Raji (cell line): Measurements from ENCODE around the gene GLIPR1L1.

Experiments
- POLR2A ChIP-seq: IDR thresholded peaks from 2 replicates; pipeline ENCODE4 v1.6.1; 2011; ENCODE audit warnings: low read depth, low read length, control low read depth; ENCODE audit not compliant: insufficient read depth

Gene GLIPR1L1

GRCh38 chr12:75334384-75335030 lies at the start of gene GLIPR1L1:
Gene GLIPR1L1 (plus strand): TSS chr12:75334670. CDS start chr12:75334729, 59 bp downstream.
- no peak for TF ChIP-seq POLR2A

- no peak for TF ChIP-seq POLR2A
These were observed 45.6 kb upstream of the GLIPR1L1 start for GRCh38 chr12:75288860-75289259.

GRCh38 chr12:75289753-75290152 lies 44.7 kb upstream of the GLIPR1L1 start:
- no peak for TF ChIP-seq POLR2A

- no peak for TF ChIP-seq POLR2A
These were observed 43.5 kb upstream of the GLIPR1L1 start for GRCh38 chr12:75291014-75291413.

GRCh38 chr12:75294336-75294735 lies 40.1 kb upstream of the GLIPR1L1 start:
- no peak for TF ChIP-seq POLR2A

GRCh38 chr12:75294797-75295196 lies 39.7 kb upstream of the GLIPR1L1 start:
- TF ChIP-seq POLR2A: no peak

GRCh38 chr12:75302225-75302624 lies 32.2 kb upstream of the GLIPR1L1 start:
- no peak for TF ChIP-seq POLR2A

GRCh38 chr12:75302781-75303180 lies 31.7 kb upstream of the GLIPR1L1 start:
- TF ChIP-seq POLR2A: no peak

GRCh38 chr12:75305412-75306332 lies 28.8 kb upstream of the GLIPR1L1 start:
- TF ChIP-seq POLR2A: no peak

GRCh38 chr12:75308279-75308678 lies 26.2 kb upstream of the GLIPR1L1 start:
- no peak for TF ChIP-seq POLR2A

- TF ChIP-seq POLR2A: no peak
These were observed 23.1 kb upstream of the GLIPR1L1 start for GRCh38 chr12:75311369-75311768.

GRCh38 chr12:75315518-75315917 lies 19.0 kb upstream of the GLIPR1L1 start:
- TF ChIP-seq POLR2A: no peak

- TF ChIP-seq POLR2A: no peak
These were observed 16.7 kb upstream of the GLIPR1L1 start for GRCh38 chr12:75317784-75318183.

GRCh38 chr12:75322464-75322863 lies 12.0 kb upstream of the GLIPR1L1 start:
- no peak for TF ChIP-seq POLR2A

- TF ChIP-seq POLR2A: no peak
These were observed 10.8 kb upstream of the GLIPR1L1 start for GRCh38 chr12:75323663-75324062.

- no peak for TF ChIP-seq POLR2A
These were observed 6.8 kb upstream of the GLIPR1L1 start for GRCh38 chr12:75327642-75328041.

- TF ChIP-seq POLR2A: no peak
These were observed 4.3 kb upstream of the GLIPR1L1 start, which contains the start of gene CAPS2 for GRCh38 chr12:75329918-75330826. Gene CAPS2 (minus strand): TSS chr12:75330324. CDS start chr12:75326498, 3,826 bp downstream.
